CD4-positive, alpha-beta T cell treated with Interleukin-17A for 1 hour (primary cell): ENCODE data around the gene SYNJ2.

Experiments used
- DNase-seq: peaks from one replicate; pipeline ENCODE4 v3.0.0-alpha.2; 2020

Gene SYNJ2

DNA sequence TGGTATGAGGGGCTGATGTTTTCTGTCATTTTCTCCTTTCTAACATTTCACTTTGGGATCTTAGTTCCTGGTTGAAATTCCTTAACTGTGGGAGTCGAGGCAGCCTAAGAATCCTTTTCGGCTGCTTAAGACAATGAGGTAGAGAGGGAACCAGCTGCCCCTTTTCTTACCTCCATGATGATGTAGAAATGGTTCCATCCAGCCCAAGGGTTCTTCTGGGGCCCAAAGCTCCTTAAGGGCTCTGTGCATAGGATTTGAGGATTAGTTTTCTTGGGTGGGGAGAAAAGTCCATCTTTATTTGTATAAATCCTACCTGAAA, 33.5 kb downstream of the SYNJ2 start:
- no peak for DNase-seq

DNA sequence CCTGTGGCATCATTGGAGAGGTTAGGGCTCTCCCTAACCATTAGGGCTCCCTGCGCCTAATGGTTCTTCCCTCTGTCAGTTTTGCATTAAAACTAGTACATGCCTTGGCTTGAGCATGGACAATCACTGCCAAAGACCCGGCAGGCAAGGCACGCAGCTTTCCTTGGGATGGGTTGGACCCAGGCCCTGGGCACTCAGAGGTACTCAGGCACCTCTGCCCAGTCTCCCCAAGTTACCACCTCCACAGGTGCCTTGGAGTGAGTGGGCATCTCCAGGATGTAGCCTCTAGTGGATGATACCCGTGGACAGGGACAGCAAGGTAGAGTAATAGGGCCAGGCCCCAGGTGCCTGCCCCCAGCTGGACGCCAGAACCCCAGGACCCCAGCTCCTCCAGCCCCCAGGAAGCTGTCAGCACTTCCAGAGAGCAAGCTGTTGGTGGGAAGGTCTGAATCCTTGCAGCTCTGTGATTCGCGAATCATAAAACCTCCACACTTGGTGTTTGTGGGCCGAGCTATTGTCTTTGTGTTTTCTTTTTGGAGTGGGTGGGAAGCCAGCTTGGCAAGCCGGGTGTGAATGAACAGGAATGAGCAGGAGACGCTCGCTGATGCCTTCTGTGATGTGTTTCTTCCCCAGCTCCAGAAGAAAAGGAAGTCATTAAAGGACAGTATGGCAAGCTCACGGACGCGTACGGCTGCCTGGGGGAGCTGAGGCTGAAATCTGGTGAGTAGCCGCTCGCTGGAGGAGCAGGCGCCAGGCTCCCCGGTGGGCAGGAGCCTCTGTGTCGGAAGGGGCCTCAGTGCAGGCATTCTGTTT, 35.1 kb downstream of the SYNJ2 start:
- DNase-seq = no peak

DNA sequence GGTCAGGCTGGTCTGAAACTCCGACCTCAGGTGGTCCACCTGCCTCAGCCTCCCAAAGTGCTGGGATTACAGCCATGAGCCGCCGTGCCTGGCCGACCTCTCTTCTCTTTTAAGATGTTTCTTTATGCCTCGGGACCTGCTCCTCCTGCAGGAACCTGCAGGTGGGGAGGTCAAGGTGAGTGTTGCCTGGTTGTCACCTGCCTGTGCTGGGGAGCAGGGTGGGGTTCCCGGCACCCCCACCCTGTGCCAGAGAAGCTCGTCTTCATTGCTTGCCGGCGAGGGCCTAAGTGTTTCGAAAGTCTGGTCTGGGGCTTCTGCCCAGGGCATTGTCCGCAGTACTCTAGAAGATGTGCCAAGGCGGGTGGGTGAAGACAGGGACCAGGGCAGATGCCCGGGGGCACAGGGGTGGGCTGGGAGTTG, 36.0 kb downstream of the SYNJ2 start:
- DNase-seq = no peak

DNA sequence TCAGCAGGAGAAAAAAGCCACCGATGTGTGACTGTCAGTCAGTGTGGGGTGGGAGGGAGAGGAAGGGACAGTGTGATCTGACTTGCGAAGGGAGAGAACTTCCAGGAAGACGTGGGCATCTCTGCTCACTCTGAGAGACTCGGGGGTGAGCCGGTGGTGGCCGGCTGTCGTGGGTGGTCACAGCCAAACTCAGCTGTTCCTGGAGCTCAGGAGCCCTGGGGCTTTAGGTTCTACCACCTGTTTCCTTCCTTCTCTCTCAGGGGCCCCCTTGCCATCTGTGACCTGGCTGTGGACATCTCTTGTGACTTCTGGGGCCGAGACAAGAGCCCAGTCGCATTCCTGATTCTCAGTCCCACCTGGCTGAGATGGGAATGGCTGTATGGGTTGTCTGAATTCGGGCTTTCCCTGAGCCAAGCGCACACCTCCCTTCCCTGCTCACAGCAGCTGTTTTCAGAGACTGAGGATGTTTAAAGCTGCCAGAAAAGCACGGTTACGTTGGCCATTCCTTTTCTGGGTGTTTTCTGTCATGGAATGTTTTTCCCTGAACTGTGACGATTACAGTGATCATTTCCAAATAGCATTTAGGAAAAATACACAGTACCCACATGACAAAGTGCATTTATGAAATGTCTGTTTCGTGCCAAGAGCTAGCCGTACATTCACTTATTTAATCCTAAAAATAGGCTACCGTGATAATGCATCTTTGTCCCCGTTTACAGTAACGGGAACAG, 36.5 kb downstream of the SYNJ2 start:
- DNase-seq = no peak

DNA sequence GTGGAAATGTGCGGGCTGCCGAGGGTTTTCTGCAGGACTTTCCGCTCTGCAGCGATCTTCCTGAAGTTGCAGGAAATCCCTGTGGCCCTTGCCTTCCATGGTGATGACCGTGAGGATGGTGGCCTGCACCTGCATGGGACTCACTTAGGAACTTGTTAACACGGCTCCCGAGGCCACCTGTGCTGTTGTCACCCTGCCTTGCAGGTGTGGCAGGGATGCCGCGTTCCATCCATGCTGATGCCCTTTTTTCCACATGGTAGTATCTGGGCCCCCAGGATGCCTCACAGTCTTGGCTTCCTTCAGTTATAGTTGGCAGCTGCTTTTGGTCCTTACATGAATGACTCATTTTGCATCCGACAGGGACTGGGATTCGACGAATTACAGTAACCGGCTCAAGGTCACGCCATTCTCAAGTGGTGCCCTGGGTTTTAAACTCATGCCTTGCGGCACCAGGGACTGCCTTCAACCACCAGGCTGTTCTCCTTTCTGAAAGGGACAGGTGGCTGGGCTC, 37.2 kb downstream of the SYNJ2 start:
- DNase-seq = no peak

DNA sequence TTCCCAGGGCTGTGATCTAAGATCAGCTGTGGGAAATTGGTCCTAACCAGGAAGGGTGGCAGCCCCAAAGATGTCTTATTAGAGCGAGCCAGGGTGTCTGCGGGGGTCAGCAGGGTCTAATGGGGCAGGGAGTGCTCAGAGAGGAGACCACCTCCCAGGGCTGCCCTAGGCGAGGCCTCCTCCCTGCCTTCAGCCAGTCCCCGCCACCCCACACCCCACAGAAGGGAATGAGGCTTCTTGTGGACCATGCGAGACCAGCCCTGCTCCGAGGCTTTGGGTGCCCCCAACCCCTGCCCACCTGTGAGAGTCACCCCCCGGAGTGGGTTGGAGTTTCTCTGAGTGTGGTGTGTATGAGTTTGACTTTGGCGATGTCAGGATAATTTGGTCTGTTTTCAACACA, 37.8 kb downstream of the SYNJ2 start:
- DNase-seq = no peak

DNA sequence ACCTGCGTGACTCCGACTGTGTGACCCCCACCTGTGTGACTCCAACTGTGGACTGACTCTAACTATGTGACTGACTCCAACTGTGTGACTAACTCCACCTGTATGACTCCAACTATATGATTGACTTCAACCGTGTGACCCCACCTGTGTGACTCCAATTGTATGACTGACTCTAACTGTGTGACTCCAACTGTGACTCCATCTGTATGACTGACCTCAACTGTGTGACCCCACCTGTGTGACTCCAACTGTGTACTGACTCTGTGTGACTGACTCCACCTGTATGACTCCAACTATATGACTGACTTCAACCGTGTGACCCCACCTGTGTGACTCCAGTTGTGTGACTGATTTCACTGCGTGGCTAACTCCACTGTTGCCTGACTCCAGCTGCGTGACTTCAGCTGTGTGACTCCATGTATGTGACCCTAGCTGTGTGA, 38.6 kb downstream of the SYNJ2 start:
- DNase-seq = no peak

DNA sequence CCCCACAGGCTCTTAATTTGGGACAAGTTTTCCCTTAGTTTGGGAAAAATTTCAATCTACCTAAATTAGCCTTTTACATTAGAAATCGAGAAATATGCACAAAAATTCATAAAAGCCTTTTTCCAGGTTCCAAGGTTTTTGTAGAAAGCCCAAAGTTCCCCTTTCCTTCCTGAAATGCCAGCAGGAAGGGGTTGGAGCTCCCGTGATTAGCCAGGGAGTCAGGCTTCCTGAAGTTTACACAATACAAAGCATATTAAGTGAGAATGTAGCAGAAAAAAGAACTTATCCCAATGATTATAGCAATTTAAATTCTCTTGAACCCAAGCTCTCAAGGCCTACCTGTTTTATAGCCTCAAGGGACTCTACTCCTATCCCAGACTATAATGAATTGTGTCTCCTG, 39.1 kb downstream of the SYNJ2 start:
- DNase-seq = no peak

DNA sequence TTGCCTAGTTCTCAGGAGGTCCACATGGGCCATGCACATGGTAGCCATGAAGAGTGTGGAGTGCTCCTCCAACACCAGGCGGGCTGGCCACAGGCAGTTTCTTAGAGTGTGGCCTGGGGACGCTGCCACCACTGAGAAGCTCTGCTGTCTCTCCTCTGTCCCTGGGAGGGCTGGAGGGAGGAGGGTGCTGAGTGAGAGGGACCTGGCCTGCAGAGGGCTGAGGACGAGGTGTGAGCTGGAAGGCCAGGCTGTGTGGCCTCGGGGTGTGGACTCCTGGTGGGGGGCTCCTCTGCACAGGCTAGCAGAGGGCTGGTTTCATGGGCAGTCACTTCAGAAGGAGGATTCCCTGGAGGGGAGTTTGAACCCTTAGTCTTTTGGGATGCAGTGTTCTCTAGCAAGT, 39.7 kb downstream of the SYNJ2 start:
- no peak for DNase-seq

DNA sequence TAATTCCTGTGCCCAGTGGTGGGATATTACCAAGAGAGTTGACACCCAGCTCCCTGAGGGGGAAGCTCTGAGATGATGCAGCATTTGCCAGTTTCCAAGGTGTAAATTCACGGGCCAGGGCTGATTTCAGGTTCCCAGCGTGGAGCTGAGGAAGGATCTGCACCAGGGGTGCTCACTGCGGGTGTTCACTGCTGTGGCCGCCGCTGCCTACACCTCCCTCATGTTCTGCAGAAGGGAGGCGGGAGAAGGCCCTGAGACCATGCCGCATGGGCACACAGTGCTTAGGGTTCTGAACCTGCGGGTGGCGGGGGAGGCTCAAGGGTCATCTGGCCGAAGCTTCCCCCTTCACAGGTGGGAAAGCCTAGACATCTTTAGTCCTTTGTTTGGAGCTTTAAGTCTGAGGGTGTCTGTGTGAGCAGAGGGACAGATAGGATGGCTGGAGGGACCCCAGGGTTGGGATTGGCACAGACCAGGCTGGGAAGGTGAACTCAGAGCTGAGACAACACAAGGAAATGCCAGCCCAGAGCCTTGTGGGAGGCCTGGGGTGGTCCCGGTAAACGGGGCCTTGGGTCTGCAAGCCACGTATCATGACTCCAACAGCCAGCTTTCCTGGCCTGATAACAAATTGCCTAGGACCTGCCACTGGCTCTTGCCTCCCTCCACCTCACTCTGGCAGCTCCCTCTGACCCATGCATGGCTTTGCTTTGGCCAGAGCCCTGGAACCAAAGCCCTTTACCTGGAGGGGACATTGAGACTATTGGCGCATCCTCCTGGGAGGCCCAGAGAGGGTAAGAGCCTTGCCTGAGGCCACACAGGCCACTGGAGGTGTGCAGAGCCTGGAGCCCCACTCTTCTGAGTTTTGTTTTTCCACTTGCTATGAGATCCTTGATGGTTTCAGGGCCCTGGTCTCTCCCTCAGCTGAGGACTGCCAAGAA, 40.4 kb downstream of the SYNJ2 start:
- no peak for DNase-seq

DNA sequence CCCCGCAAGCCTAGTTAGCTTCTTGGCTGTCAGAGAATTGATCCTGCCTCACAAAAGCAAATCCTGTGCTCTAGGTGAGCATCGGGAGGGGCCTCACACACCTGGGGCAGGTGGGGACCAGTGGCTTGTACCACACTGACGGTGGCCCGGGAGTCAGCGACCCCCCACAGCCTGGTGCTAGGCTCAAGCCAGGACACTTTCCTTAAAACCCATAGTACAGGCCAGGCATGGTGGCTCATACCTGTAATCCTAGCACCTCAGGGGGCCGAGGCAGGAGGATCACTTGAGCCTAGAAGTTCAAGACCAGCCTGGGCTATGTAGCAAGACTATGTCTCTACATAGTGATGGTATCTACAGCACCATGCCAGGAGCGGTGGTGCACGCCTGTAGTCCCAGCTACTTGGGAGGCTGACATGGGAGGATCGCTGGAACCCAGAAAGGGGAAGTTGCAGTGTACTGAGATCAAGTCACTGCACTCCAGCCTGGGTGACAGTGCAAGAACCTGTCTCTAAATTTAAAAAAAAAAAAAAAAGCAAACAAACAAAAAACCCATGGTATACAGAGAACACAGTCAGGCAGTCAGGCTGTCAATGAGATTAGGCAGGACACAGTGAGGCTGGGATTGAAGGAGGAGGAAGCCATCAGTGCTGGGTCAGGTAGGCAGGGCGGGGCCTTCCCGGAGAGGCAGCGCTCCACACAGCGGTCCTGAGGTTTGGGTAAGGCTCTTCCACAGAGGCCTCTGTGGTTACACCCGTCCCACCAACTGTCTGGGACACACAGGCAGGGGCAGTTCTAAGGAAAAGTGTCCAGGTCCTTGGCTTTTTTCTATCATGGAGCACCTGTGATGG, 41.3 kb downstream of the SYNJ2 start:
- DNase-seq = no peak

DNA sequence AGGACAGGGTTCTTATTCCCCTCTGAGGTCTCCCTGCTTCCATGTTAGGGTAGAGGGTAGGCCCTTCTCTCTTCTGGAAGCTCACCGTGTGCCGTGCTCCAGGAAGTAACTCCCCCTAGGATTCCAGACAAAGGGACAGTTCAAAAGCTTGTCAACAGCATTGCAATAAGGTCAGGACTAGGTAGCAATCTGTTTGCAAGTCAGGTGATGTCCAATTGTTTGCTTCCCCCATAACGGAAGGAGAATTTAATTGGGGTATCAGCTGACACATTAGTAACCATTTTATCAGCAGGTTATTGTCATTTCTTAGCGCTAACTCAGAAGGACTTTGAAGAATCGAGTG, 41.9 kb downstream of the SYNJ2 start:
- no peak for DNase-seq

DNA sequence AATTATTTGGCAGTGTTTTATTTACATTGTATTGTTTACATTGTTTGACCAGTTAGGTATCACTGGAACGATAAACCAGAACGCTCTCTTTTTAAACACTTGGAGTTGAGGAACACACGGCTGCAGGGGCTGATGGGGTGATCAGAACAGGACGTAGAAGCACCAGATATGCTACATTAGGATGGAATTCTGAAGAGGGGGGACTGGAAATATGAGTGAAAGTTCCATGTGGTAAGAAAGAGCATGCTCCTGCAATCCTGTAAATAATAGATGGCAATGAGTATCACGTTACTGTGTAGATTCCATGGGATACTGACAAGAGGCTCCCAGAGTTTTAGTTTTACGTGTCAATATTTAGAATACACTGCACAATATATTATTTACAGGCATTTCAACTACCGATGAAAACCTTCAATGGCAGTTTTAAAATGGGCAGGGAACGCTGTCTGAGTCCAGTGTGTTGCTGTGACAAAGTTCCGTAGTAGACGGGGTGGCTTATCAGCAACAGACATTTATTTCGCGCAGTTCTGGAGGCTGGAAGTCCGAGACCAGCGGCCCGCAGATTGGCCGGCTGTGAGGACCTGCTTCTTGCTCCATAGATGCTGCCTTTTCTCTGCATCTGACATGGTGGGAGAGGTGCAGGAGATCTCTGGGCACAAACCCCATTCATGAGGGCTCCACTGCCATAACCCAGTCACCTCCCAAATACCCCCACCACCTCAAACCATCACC, 43.1 kb downstream of the SYNJ2 start:
- no peak for DNase-seq

DNA sequence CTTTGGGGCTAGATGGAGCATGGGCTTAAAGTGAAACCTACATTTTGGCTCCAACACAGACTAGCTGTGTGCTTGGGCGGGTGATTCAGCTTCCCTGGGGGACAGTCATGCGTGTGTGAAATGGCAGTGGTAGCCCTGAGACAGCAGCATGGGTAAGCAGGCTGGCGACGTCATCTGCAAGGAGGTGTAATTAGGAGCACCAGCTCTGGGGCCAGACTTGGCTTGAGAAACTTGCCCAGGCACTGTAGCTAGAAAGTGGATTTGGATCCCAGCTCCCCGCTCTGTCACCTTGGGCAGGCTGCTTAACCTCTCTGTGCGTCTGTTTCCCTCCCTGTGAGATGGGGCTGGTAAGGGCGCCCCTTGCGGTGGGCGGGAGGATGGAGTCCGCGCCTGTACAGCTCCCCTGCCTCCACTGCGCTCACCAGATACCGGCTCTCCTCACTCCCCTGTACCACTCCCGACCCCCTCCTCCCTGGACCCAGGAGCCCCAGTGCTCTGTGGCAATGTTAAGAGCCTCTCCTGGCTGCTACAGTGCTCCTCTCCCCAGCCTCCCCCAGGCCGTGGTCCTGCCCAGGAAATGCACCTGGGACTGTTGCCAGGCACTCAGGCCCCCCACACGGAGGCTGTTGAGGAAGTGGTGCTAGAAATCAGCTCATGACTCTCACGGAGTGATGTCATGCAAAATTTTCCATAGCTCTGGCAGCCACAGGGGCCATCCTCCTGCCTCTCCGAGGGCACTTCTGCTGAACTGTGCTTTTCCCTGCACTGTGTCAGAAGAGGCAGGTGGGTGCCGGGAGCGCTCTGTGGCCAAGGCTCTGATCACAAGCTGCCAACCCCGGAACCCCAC, 44.6 kb downstream of the SYNJ2 start:
- peak; percentile 85 for DNase-seq

DNA sequence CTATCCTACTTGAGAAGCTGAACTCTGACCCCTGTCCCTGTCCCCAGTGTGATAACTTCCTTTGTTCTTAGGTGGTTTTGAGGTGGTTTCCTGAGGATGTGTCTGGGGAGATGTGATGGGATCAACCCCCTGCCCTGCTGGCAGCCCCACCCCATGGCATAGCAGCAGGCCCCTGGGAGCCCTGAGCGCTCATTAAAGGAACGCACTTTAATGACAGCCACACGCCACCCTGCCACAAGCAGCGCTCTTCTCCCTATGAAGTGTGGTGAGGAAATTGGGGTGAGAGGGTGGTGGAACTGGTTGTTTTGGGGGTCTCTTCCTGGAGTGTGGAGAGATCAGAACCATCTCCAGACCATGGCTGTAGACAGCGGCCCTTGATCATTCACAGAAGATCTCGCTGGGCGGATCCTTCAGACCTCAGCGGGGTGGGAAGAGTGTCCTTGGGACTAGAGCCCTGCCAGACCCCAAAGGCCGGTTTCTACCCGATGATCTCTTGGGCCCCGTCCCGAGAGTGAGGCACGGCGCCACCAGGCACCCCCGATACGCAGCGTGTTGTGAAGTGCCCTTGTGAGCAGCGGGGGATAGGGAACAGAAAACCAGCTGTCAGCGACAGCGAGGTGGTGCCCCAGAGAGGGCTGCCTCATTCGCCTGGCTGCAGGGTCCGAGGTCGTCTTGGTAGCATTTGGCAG, 45.4 kb downstream of the SYNJ2 start:
- no peak for DNase-seq

DNA sequence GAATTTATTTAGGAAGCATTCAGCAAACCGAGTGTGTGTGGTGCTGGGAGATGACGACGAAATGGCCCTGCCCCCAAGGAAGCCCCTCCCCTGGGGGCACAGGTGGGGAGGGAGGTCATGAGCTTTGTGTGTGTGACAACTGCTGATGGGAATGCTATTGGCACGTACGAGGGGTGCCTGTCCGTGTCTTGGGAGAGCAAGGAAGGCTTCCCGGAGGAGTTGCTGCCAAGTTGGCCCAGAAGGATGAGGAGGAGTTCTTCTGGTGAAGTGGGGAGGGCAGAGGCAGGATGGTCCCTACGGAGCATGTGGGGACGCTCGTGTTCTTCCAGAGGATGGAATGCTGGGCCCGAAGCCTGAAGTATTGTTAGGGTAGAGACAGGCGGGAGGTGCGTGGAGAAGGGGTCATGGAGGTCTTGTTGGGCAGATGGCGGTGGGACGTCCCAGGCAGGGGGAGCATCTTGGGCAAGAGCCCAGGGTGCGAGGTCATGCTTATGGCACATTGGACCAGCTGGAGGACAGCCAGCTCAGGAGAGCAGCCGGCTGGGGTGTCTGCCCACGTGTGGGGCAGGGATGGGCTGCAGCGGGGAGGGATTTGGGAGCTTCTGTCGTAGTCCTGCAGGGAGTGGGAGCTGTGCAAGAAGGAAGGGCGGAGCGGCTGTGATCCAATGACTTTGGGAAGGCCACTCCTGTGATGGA, 46.1 kb downstream of the SYNJ2 start:
- no peak for DNase-seq

DNA sequence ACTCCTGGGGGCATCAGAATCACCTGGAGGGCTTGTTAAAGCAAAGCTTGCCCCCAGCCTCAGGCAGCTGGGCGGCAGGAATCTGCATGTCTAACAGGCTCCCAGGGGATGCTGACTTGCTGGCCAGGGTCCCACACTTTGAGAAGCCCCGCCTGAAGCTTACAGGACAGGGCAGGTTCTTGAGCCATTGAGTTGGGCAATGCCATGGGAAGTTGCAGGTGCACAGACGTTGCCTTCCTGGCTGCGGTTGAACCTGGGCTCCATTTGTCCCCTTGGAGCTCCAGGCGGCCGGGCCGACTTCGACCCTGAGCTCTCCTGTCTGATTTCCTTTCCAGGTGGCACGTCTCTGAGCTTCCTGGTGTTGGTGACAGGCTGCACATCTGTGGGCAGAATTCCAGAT, 46.8 kb downstream of the SYNJ2 start:
- DNase-seq = no peak

DNA sequence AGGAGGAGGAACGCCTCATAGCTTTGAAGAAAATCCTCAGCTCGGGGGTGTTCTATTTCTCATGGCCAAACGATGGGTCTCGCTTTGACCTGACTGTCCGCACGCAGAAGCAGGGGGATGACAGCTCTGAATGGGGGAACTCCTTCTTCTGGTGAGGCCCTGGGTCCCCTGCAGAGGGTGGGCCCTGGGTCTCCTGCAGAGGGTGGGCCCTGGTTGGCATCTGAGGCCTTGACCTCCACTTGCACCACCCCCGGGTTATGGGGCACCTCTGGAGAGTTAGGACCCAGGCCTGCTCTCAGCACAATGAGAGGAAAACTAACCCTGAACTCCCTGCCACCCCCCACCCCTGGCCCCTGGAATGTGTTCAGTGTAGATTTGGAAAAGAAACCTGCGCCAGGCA, 47.2 kb downstream of the SYNJ2 start:
- DNase-seq = no peak

DNA sequence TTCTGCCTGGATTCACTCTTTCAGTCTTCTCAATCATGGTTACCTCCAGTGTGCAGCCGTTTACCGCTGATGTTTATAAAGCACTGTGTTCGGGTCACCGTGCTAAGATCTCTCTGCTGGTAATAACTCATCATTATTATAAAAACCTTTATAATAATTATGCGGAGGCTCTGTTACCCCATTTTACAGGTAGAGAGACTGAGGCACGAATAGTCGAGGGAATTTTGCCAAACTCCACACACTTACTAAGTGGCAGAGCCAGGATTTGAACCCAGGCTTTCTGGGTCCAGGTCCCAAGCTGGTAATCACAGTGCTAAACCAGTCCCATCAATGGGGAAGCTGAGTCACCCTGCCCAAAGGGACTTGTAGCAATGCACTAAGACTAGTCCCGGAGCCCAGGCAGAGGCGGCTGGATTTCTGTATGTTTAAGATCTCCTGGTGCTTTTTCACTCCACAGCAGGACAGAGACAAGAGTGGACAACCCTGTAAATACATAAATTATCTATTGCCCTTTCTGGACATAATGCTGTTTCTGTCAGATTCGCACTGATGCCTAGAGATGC, 48.1 kb downstream of the SYNJ2 start:
- no peak for DNase-seq
